Mammary epithelial cell (primary cell): ENCODE results near the gene TSPAN15.

Source experiments
- CTCF ChIP-seq, 2 donors: IDR thresholded peaks in 1 of 2; conservative IDR thresholded peaks in 1 of 2; 2 replicates each; pipeline ENCODE4 v1.5.1; 2011 to 2012; ENCODE audit warnings: inconsistent platforms in 2 of 2, low read length in 2 of 2, mild to moderate bottlenecking in 2 of 2, control low read depth in 1 of 2, low read depth in 1 of 2; ENCODE audit not compliant: insufficient read depth in 1 of 2; ENCODE audit errors: extremely low read depth in 1 of 2
- EZH2 ChIP-seq: IDR thresholded peaks from 2 replicates; pipeline ENCODE4 v1.6.1; 2012; ENCODE audit warnings: low read length, inconsistent platforms, borderline replicate concordance

- no peak for TF ChIP-seq CTCF (conservative IDR thresholded peaks at IDR 0.05 in 1 of 2, IDR thresholded peaks at IDR 0.05 in 1 of 2; ENCODE audit: extremely low read depth in 1 of 2, insufficient read depth in 1 of 2, low read depth in 1 of 2, low read length in 2 of 2)
- TF ChIP-seq EZH2: no peak
Observed at GRCh38 chr10:69464401-69464800, 13.1 kb downstream of the TSPAN15 start.
